Measurements from ENCODE around the gene PROK1.

Gene PROK1

GRCh38 chr1:110490791-110491451, 40.0 kb downstream of the PROK1 start:
- DNase-seq = no peak

- DNase-seq = no peak
Measured at GRCh38 chr1:110492573-110492972, 41.6 kb downstream of the PROK1 start.

GRCh38 chr1:110493059-110493699, 42.2 kb downstream of the PROK1 start:
- DNase-seq = no peak

GRCh38 chr1:110494036-110494435, 43.1 kb downstream of the PROK1 start:
- DNase-seq = no peak

- no peak for DNase-seq
Measured at GRCh38 chr1:110494522-110495406, 43.8 kb downstream of the PROK1 start.

- DNase-seq = peak; percentile 76
Measured at GRCh38 chr1:110495926-110496600, 45.1 kb downstream of the PROK1 start.

- DNase-seq = no peak
Measured at GRCh38 chr1:110498270-110498669, 47.3 kb downstream of the PROK1 start.

GRCh38 chr1:110501488-110502132, 50.7 kb downstream of the PROK1 start:
- DNase-seq = no peak

- DNase-seq = no peak
Measured at GRCh38 chr1:110502402-110503151, 51.6 kb downstream of the PROK1 start.

GRCh38 chr1:110503471-110503870, 52.5 kb downstream of the PROK1 start:
- DNase-seq = no peak

GRCh38 chr1:110504226-110504625, 53.3 kb downstream of the PROK1 start:
- DNase-seq = no peak

- DNase-seq = no peak
Measured at GRCh38 chr1:110505596-110505995, 54.6 kb downstream of the PROK1 start.

GRCh38 chr1:110506541-110506940, 55.6 kb downstream of the PROK1 start:
- DNase-seq = no peak

All from activated gamma-delta T cell treated with Interleukin-2 at 50 U/mL for 16 hours (primary cell).